ENCODE results near the gene SLC35B1.

GRCh38 chr17:49725452-49726130, 17.8 kb upstream of the SLC35B1 start:
- TF ChIP-seq CTCF (IDR thresholded peaks at IDR 0.05) (no peak), POLR2A (IDR thresholded peaks at IDR 0.05) (no peak)
